ENCODE measurements around the gene TWIST1.

TWIST1 gene

GRCh38 chr7:19094598-19095352 is 22.7 kb downstream of the TWIST1 start:
- no peak for DNase-seq

GRCh38 chr7:19094138-19094537 is 23.3 kb downstream of the TWIST1 start:
- DNase-seq: no peak

- DNase-seq: no peak
Measured at GRCh38 chr7:19091550-19092200, 25.8 kb downstream of the TWIST1 start.

GRCh38 chr7:19090526-19090925 is 26.9 kb downstream of the TWIST1 start:
- DNase-seq: no peak

GRCh38 chr7:19089797-19090196 is 27.6 kb downstream of the TWIST1 start:
- DNase-seq: no peak

GRCh38 chr7:19089378-19089777 is 28.1 kb downstream of the TWIST1 start:
- no peak for DNase-seq

GRCh38 chr7:19080093-19080492 is 37.3 kb downstream of the TWIST1 start:
- DNase-seq: no peak

- DNase-seq: no peak
Measured at GRCh38 chr7:19079066-19079465, 38.4 kb downstream of the TWIST1 start.

GRCh38 chr7:19069842-19070241 is 47.6 kb downstream of the TWIST1 start:
- DNase-seq: no peak

GRCh38 chr7:19066170-19066569 is 51.3 kb downstream of the TWIST1 start:
- no peak for DNase-seq

Data from hematopoietic multipotent progenitor cell treated with erythropoietin and hydrocortisone succinate and interleukin-3 and kit ligand, for 8 days (in vitro differentiated cells).